Lower leg skin (tissue), 3 donors: ENCODE measurements around the gene DIS3L2.

Source experiments
- CTCF ChIP-seq, 3 donors: fragments of 450-650 bp; IDR thresholded peaks; one replicate each; pipeline ENCODE4 v1.5.1; 2016; ENCODE audit warnings: antibody characterized with exemption in 3 of 3, mild to moderate bottlenecking in 3 of 3, moderate library complexity in 2 of 3
- POLR2A ChIP-seq, 2 donors: fragments of 450-650 bp; IDR thresholded peaks; one replicate each; pipeline ENCODE4 v1.6.1; 2016 to 2017; ENCODE audit warnings: antibody characterized with exemption in 2 of 2, mild to moderate bottlenecking in 1 of 2, moderate library complexity in 1 of 2

- TF ChIP-seq CTCF (IDR thresholded peaks at IDR 0.05): no peak
- TF ChIP-seq POLR2A (IDR thresholded peaks at IDR 0.05): no peak
Measured at GRCh38 chr2:231940795-231941194, 20.7 kb upstream of the DIS3L2 start.
